HEK293 (cell line): ENCODE data around the gene CACNG1.

Experiments
- ZNF184 ChIP-seq: fragments of 450-650 bp; IDR thresholded peaks from 2 replicates; pipeline ENCODE4 v1.5.1; 2018; ENCODE audit warnings: missing biosample characterization, mild to moderate bottlenecking, missing genetic modification characterization
- ZNF558 ChIP-seq: fragments of 450-650 bp; formaldehyde crosslinking; IDR thresholded peaks from 2 replicates; pipeline ENCODE4 v1.5.1; 2016; ENCODE audit warnings: missing biosample characterization, missing genetic modification characterization

DNA sequence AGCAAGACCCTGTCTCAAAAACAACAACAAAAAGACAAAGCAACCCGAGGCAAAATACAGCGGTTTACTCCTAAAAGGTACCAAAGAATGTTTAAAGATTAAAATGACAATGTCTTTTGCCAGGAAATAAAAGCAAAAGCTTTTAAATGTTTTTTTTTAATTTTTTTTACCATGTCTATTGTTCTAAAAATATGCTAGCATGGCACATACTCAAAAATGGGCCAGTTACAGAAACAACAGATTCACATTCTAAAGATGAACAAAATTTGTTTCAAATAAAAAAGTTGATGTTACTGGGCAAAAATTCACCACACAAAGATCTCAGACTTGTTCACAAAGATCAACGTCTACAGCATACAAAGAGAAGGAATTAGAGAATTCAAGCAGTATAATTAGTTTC lies 41.1 kb downstream of the CACNG1 start:
- no peak for TF ChIP-seq ZNF184 (tag by site-specific recombination)
- TF ChIP-seq ZNF558 = no peak
